ENCODE measurements around the gene COL19A1.

GRCh38 chr6:70175770-70176169 lies 309.4 kb downstream of the COL19A1 start:
- TF ChIP-seq TAF1 (IDR thresholded peaks at IDR 0.05; ENCODE audit: control insufficient read depth, extremely low read depth, insufficient read depth, low read length, severe bottlenecking) = no peak
- no peak for TF ChIP-seq PRMT5 (CRISPR knock-in tag; IDR thresholded peaks at IDR 0.05)
- TF ChIP-seq TCF7L2 (IDR thresholded peaks at IDR 0.05; ENCODE audit: low read depth, low read length) = no peak
- TF ChIP-seq TBL1XR1 (IDR thresholded peaks at IDR 0.05; ENCODE audit: low read length in 2 of 2) = no peak
- TF ChIP-seq GTF3C2 (IDR thresholded peaks at IDR 0.05; ENCODE audit: borderline replicate concordance, extremely low read depth, insufficient read length) = no peak
- no peak for TF ChIP-seq CHD2 (IDR thresholded peaks at IDR 0.05; ENCODE audit: low read depth, low read length)
- no peak for TF ChIP-seq LARP7 (IDR thresholded peaks at IDR 0.05)
- TF ChIP-seq CTCF (IDR thresholded peaks at IDR 0.05 in 2 of 3, conservative IDR thresholded peaks at IDR 0.05 in 1 of 3; ENCODE audit: insufficient read depth in 2 of 3, low read depth in 1 of 3, low read length in 3 of 3) = no peak
- no peak for TF ChIP-seq POLR2AphosphoS5 (IDR thresholded peaks at IDR 0.05; ENCODE audit: control insufficient read depth, insufficient read depth, low read depth, low read length)
- no peak for TF ChIP-seq POLR2A (conservative IDR thresholded peaks at IDR 0.05)
- TF ChIP-seq SP1 (CRISPR knock-in tag; IDR thresholded peaks at IDR 0.05) = no peak
- TF ChIP-seq SPI1 (IDR thresholded peaks at IDR 0.05; ENCODE audit: borderline replicate concordance, low read depth, low read length) = no peak
- TF ChIP-seq SETDB1 (IDR thresholded peaks at IDR 0.05; ENCODE audit: low read length) = no peak
- TF ChIP-seq KLF6 (CRISPR knock-in tag; IDR thresholded peaks at IDR 0.05; ENCODE audit: borderline replicate concordance) = no peak
